GM12878 (cell line): ENCODE measurements around the gene BCL2. TPM values are rescaled to one million over a fixed set of nuclear protein-coding genes. Genes with fewer than 3 reads are reported as not detected.

Source experiments
- BRCA1 ChIP-seq: IDR thresholded peaks from 2 replicates; pipeline ENCODE4 v1.6.1; 2011; ENCODE audit warnings: low read depth, low read length, improper control_type of control experiment
- CBX3 ChIP-seq: fragments of 200-600 bp; sonication (generic); IDR thresholded peaks from 2 replicates; pipeline ENCODE4 v1.6.1; 2016; ENCODE audit warnings: low read depth, borderline replicate concordance
- CHD2 ChIP-seq: IDR thresholded peaks from 2 replicates; pipeline ENCODE4 v1.6.1; 2011; ENCODE audit warnings: low read depth, low read length, improper control_type of control experiment, borderline replicate concordance
- EED ChIP-seq: sonication (generic); IDR thresholded peaks from 2 replicates; pipeline ENCODE4 v1.6.1; 2016; ENCODE audit warnings: antibody characterized with exemption, low read depth
- EGR1 ChIP-seq, 2 experiments: IDR thresholded peaks; 1 replicate in 1 of 2; 2 replicates in 1 of 2; pipeline ENCODE4 v1.6.1; 2011 to 2012; ENCODE audit warnings: low read depth in 2 of 2, low read length in 2 of 2, borderline replicate concordance in 1 of 2, mild to moderate bottlenecking in 1 of 2, moderate library complexity in 1 of 2
- ESRRA ChIP-seq: IDR thresholded peaks from 2 replicates; pipeline ENCODE4 v1.6.1; 2012; ENCODE audit warnings: mild to moderate bottlenecking, low read length, improper control_type of control experiment
- FOS ChIP-seq: IDR thresholded peaks from 3 replicates; pipeline ENCODE4 v1.6.1; 2011; ENCODE audit warnings: borderline replicate concordance; ENCODE audit not compliant: insufficient read length; ENCODE audit errors: extremely low read depth
- FOXM1 ChIP-seq: IDR thresholded peaks from 2 replicates; pipeline ENCODE4 v1.6.1; 2012; ENCODE audit warnings: low read depth, mild to moderate bottlenecking, inconsistent platforms, low read length, moderate library complexity
- HDGF ChIP-seq: fragments of 450-650 bp; IDR thresholded peaks from 2 replicates; pipeline ENCODE4 v1.6.1; 2016; ENCODE audit warnings: antibody characterized with exemption
- JUNB ChIP-seq: IDR thresholded peaks from 2 replicates; pipeline ENCODE4 v1.6.1; 2016; ENCODE audit warnings: antibody characterized with exemption, mild to moderate bottlenecking
- KLF5 ChIP-seq: fragments of 450-650 bp; IDR thresholded peaks from 2 replicates; pipeline ENCODE4 v1.6.1; 2014; ENCODE audit warnings: mild to moderate bottlenecking; ENCODE audit not compliant: partially characterized antibody
- MYB ChIP-seq: fragments of 150-350 bp; IDR thresholded peaks from 2 replicates; pipeline ENCODE4 v1.6.1; 2014; ENCODE audit warnings: mild to moderate bottlenecking, low read depth, low read length, borderline replicate concordance
- NFXL1 ChIP-seq: fragments of 450-650 bp; IDR thresholded peaks from 2 replicates; pipeline ENCODE4 v1.6.1; 2017; ENCODE audit warnings: antibody characterized with exemption, mild to moderate bottlenecking, borderline replicate concordance
- NR2C1 ChIP-seq: fragments of 450-650 bp; IDR thresholded peaks from 2 replicates; pipeline ENCODE4 v1.6.1; 2017; ENCODE audit warnings: antibody characterized with exemption, mild to moderate bottlenecking, moderate library complexity
- POU2F2 ChIP-seq: IDR thresholded peaks from 3 replicates; pipeline ENCODE4 v1.6.1; 2011; ENCODE audit warnings: low read depth, mild to moderate bottlenecking, low read length, borderline replicate concordance
- RELA ChIP-seq: fragments of 450-650 bp; IDR thresholded peaks from 2 replicates; pipeline ENCODE4 v1.8.0; 2014; ENCODE audit warnings: borderline replicate concordance; ENCODE audit not compliant: partially characterized antibody
- SIN3A ChIP-seq: IDR thresholded peaks from 2 replicates; pipeline ENCODE4 v1.6.1; 2012; ENCODE audit warnings: low read depth, low read length, improper control_type of control experiment
- SP1 ChIP-seq: IDR thresholded peaks from one replicate; pipeline ENCODE4 v1.6.1; 2011; ENCODE audit warnings: low read depth, low read length
- SUPT20H ChIP-seq: IDR thresholded peaks from 2 replicates; pipeline ENCODE4 v1.6.1; 2011; ENCODE audit warnings: low read depth, mild to moderate bottlenecking, low read length, moderate library complexity, borderline replicate concordance; ENCODE audit not compliant: control insufficient read depth
- TARDBP ChIP-seq: IDR thresholded peaks from 2 replicates; pipeline ENCODE4 v1.6.1; 2016; ENCODE audit warnings: borderline replicate concordance
- TCF7 ChIP-seq: IDR thresholded peaks from 2 replicates; pipeline ENCODE4 v1.6.1; 2014; ENCODE audit warnings: antibody characterized with exemption, borderline replicate concordance
- YBX1 ChIP-seq: fragments of 450-650 bp; IDR thresholded peaks from 2 replicates; pipeline ENCODE4 v1.6.1; 2016; ENCODE audit warnings: antibody characterized with exemption
- YY1 ChIP-seq: IDR thresholded peaks from 2 replicates; pipeline ENCODE4 v1.6.1; 2011; ENCODE audit warnings: low read depth, mild to moderate bottlenecking, low read length
- ZNF217 ChIP-seq: fragments of 450-650 bp; IDR thresholded peaks from 2 replicates; pipeline ENCODE4 v1.6.1; 2017; ENCODE audit warnings: antibody characterized with exemption, mild to moderate bottlenecking
- ZNF24 ChIP-seq: fragments of 450-650 bp; IDR thresholded peaks from 2 replicates; pipeline ENCODE4 v1.6.1; 2017; ENCODE audit warnings: antibody characterized with exemption, mild to moderate bottlenecking
- polyA plus RNA-seq, 11 experiments: library from polyadenylated mRNA; depleted of rRNA in 4 of 11; unstranded in 6 of 11; stranded (reverse) in 5 of 11; fragments of >200 nt; fragmentation: Nextera tagmentation in 4 of 11; fragmentation: Illumina TruSeq in 1 of 11; extraction: Ambion mirVana in 4 of 11; extraction: Trizol in 1 of 11; gene quantifications; 1 replicate in 1 of 11; 2 replicates in 10 of 11; pipeline versions ENCODE4 v1.2.1 to v1.2.3, GENCODE V29; 2011 to 2016; ENCODE audit warnings: inconsistent platforms in 2 of 11, missing spikeins in 2 of 11, low read depth in 1 of 11
- total RNA-seq, 4 experiments: library from RNA; depleted of rRNA in 3 of 4; stranded (reverse); fragments of >200 nt in 3 of 4; fragmentation: Illumina TruSeq in 1 of 4; extraction: Trizol in 1 of 4; gene quantifications; 2 replicates each; pipeline versions ENCODE4 v1.2.1 to v1.2.3, GENCODE V29; 2013 to 2021
- TF ChIP-seq, protein P1 (sequence below): fragments of 450-650 bp; formaldehyde crosslinking; IDR thresholded peaks from 2 replicates; pipeline ENCODE4 v1.5.0; 2022; ENCODE audit warnings: mild to moderate bottlenecking, missing genetic modification characterization
- TF ChIP-seq, protein P2 (sequence below): fragments of 450-650 bp; formaldehyde crosslinking; IDR thresholded peaks from 2 replicates; pipeline ENCODE4 v1.4.0; 2022; ENCODE audit warnings: mild to moderate bottlenecking, moderate library complexity

Gene BCL2
- total and polyA plus RNA-seq, 10 of the 15 experiments (the other 5 are each of a cell fraction or from before 2014, with no cell fraction given): 4.1 to 47.8 (median 19.3) TPM

GRCh38 chr18:63161032-63161760 is 158.4 kb downstream of the BCL2 start (continued):
- TF ChIP-seq EED (peak; percentile 50), NFXL1 (no peak), FOXM1 (no peak), KLF5 (no peak), POU2F2 (peak; percentile 96), TARDBP (no peak), EGR1 (IDR thresholded peaks at IDR 0.05; ENCODE audit: borderline replicate concordance in 1 of 2, low read depth in 2 of 2, low read length in 2 of 2) (no peak), ESRRA (0 out of 2 replicates have a peak, but pooled peaks have one; percentile 20), ZNF217 (no peak), SIN3A (no peak), NR2C1 (no peak), RELA (peak; percentile 89), SUPT20H (no peak), JUNB (peak; percentile 84), CHD2 (peak; percentile 80; the same call in 1 of the 2 replicates), CBX3 (no peak), ZNF24 (no peak), YBX1 (no peak), FOS (no peak), YY1 (peak; percentile 68; the same call in 1 of the 2 replicates), BRCA1 (no peak), MYB (peak; percentile 90), SP1 (peak; percentile 51), TCF7 (no peak), HDGF (no peak)
- TF ChIP-seq, protein P1, sequence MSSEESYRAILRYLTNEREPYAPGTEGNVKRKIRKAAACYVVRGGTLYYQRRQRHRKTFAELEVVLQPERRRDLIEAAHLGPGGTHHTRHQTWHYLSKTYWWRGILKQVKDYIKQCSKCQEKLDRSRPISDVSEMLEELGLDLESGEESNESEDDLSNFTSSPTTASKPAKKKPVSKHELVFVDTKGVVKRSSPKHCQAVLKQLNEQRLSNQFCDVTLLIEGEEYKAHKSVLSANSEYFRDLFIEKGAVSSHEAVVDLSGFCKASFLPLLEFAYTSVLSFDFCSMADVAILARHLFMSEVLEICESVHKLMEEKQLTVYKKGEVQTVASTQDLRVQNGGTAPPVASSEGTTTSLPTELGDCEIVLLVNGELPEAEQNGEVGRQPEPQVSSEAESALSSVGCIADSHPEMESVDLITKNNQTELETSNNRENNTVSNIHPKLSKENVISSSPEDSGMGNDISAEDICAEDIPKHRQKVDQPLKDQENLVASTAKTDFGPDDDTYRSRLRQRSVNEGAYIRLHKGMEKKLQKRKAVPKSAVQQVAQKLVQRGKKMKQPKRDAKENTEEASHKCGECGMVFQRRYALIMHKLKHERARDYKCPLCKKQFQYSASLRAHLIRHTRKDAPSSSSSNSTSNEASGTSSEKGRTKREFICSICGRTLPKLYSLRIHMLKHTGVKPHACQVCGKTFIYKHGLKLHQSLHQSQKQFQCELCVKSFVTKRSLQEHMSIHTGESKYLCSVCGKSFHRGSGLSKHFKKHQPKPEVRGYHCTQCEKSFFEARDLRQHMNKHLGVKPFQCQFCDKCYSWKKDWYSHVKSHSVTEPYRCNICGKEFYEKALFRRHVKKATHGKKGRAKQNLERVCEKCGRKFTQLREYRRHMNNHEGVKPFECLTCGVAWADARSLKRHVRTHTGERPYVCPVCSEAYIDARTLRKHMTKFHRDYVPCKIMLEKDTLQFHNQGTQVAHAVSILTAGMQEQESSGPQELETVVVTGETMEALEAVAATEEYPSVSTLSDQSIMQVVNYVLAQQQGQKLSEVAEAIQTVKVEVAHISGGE: 0 out of 2 replicates have a peak, but pooled peaks have one; percentile 17
- TF ChIP-seq, protein P2, sequence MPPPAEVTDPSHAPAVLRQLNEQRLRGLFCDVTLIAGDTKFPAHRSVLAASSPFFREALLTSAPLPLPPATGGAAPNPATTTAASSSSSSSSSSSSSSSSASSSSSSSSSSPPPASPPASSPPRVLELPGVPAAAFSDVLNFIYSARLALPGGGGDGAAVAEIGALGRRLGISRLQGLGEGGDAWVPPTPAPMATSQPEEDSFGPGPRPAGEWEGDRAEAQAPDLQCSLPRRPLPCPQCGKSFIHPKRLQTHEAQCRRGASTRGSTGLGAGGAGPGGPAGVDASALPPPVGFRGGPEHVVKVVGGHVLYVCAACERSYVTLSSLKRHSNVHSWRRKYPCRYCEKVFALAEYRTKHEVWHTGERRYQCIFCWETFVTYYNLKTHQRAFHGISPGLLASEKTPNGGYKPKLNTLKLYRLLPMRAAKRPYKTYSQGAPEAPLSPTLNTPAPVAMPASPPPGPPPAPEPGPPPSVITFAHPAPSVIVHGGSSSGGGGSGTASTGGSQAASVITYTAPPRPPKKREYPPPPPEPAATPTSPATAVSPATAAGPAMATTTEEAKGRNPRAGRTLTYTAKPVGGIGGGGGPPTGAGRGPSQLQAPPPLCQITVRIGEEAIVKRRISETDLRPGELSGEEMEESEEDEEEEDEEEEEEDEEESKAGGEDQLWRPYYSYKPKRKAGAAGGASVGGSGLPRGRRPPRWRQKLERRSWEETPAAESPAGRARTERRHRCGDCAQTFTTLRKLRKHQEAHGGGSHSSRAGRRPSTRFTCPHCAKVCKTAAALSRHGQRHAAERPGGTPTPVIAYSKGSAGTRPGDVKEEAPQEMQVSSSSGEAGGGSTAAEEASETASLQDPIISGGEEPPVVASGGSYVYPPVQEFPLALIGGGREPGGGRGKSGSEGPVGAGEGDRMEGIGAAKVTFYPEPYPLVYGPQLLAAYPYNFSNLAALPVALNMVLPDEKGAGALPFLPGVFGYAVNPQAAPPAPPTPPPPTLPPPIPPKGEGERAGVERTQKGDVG (CRISPR knock-in tag): no peak
